GM12878 (cell line): ENCODE data around the gene SGTA. TPM values are rescaled to one million over a fixed set of nuclear protein-coding genes. Genes with fewer than 3 reads are reported as not detected.

Experiments
- ATAC-seq: fragments of 200-7000 bp; cut with Tn5 transposase; 3 replicates; pipeline ENCODE4 v1.9.1; 2020; ENCODE audit warnings: mild to moderate bottlenecking, moderate library complexity
- BruUV-seq: library from RNA; stranded (reverse); fragments of 400-500 nt; replicated peaks from 2 replicates; lab custom pipeline; 2021; lab: Mats Ljungman, UMichigan
- CTCF ChIA-PET: fragments of 300-600 bp; sonication (Branson Sonifier 250); formaldehyde crosslinking; extraction: SDS; loops from one replicate; lab custom pipeline; 2021; ENCODE audit warnings: inconsistent platforms; lab: Yijun Ruan, JAX
- POLR2A ChIA-PET: fragments of 350-600 bp; formaldehyde crosslinking; extraction: SDS; loops from one replicate; lab custom pipeline; 2021; ENCODE audit warnings: inconsistent platforms; lab: Charles Lee
- RAD21 ChIA-PET: fragments of 300-600 bp; sonication (Branson Sonifier 250); formaldehyde crosslinking; loops from one replicate; lab custom pipeline; 2023; ENCODE audit warnings: antibody characterized with exemption; ENCODE audit not compliant: unreplicated experiment; lab: Charles Lee
- SMC1A ChIA-PET: fragments of 300-600 bp; sonication (Branson Sonifier 250); formaldehyde crosslinking; loops from one replicate; lab custom pipeline; 2023; ENCODE audit not compliant: unreplicated experiment, uncharacterized antibody; lab: Charles Lee
- DNase-seq: peaks from one replicate; pipeline ENCODE4 v3.0.0-alpha.2; 2011; ENCODE audit warnings: low read depth, low spot score
- FAIRE-seq: peaks from 3 replicates; lab custom pipeline; 2011; peaks lifted over from hg19 to GRCh38; lab: Jason Lieb, UNC
- H2AFZ ChIP-seq: 2 replicates; pipeline ENCODE4 v1.6.0; 2011; ENCODE audit warnings: low read depth, low read length, control low read depth; ENCODE audit not compliant: control insufficient read depth
- H3K27ac ChIP-seq: 2 replicates; pipeline ENCODE4 v1.5.1; 2011; ENCODE audit warnings: control low read depth; ENCODE audit not compliant: control insufficient read depth, insufficient read depth
- H3K27me3 ChIP-seq, 2 experiments: replicated peaks in 1 of 2; 2 replicates each; pipeline versions ENCODE4 v1.6.0 to v1.6.1; 2011; ENCODE audit warnings: low read length in 1 of 2; ENCODE audit not compliant: control insufficient read depth in 2 of 2, insufficient read depth in 2 of 2
- H3K36me3 ChIP-seq, 2 experiments: 2 replicates each; pipeline ENCODE4 v1.5.1; 2011; ENCODE audit warnings: low read length in 1 of 2; ENCODE audit not compliant: control insufficient read depth in 2 of 2, insufficient read depth in 2 of 2
- H3K4me1 ChIP-seq: 2 replicates; pipeline ENCODE4 v1.6.1; 2011; ENCODE audit warnings: mild to moderate bottlenecking, low read length, moderate library complexity, mixed read lengths; ENCODE audit not compliant: control insufficient read depth, insufficient read depth
- H3K4me2 ChIP-seq: 2 replicates; pipeline ENCODE4 v1.6.0; 2011; ENCODE audit warnings: control low read depth; ENCODE audit not compliant: control insufficient read depth, insufficient read depth
- H3K4me3 ChIP-seq: fragments of 200-600 bp; sonication (generic); 2 replicates; pipeline ENCODE4 v1.5.1; 2016
- H3K79me2 ChIP-seq: 2 replicates; pipeline ENCODE4 v1.6.0; 2011; ENCODE audit warnings: low read length; ENCODE audit not compliant: control insufficient read depth, insufficient read depth
- H3K9ac ChIP-seq: 2 replicates; pipeline ENCODE4 v1.8.0; 2011; ENCODE audit warnings: low read length, control low read depth, mixed read lengths; ENCODE audit not compliant: control insufficient read depth, insufficient read depth
- H3K9me3 ChIP-seq: replicated peaks from 3 replicates; pipeline ENCODE4 v1.5.1; 2011; ENCODE audit warnings: mild to moderate bottlenecking, low read length; ENCODE audit not compliant: control insufficient read depth, insufficient read depth
- H4K20me1 ChIP-seq: 2 replicates; pipeline ENCODE4 v1.6.0; 2011; ENCODE audit not compliant: control insufficient read depth, insufficient read depth
- BCLAF1 ChIP-seq: fragments of 450-650 bp; IDR thresholded peaks from 2 replicates; pipeline ENCODE4 v1.6.1; 2017; ENCODE audit warnings: antibody characterized with exemption, mild to moderate bottlenecking, moderate library complexity
- CREB1 ChIP-seq: IDR thresholded peaks from 2 replicates; pipeline ENCODE4 v1.6.1; 2012; ENCODE audit warnings: low read depth, mild to moderate bottlenecking, inconsistent platforms
- IRF5 ChIP-seq: fragments of 450-650 bp; IDR thresholded peaks from 2 replicates; pipeline ENCODE4 v1.6.1; 2017; ENCODE audit warnings: borderline replicate concordance
- NFIC ChIP-seq: IDR thresholded peaks from 2 replicates; pipeline ENCODE4 v1.6.1; 2012; ENCODE audit warnings: low read depth, mild to moderate bottlenecking, inconsistent platforms, low read length, moderate library complexity
- NFXL1 ChIP-seq: fragments of 450-650 bp; IDR thresholded peaks from 2 replicates; pipeline ENCODE4 v1.6.1; 2017; ENCODE audit warnings: antibody characterized with exemption, mild to moderate bottlenecking, borderline replicate concordance
- SMAD1 ChIP-seq: fragments of 450-650 bp; IDR thresholded peaks from 2 replicates; pipeline ENCODE4 v1.6.1; 2018; ENCODE audit warnings: mild to moderate bottlenecking, low read depth; ENCODE audit not compliant: partially characterized antibody
- SREBF1 ChIP-seq: IDR thresholded peaks from 2 replicates; pipeline ENCODE4 v1.6.1; 2012; ENCODE audit warnings: mild to moderate bottlenecking, low read length
- SUZ12 ChIP-seq: fragments of 200-600 bp; sonication (generic); IDR thresholded peaks from one replicate; pipeline ENCODE4 v1.6.1; 2018; ENCODE audit warnings: antibody characterized with exemption, mild to moderate bottlenecking; ENCODE audit not compliant: unreplicated experiment
- TBL1XR1 ChIP-seq: IDR thresholded peaks from 2 replicates; pipeline ENCODE4 v1.6.1; 2012; ENCODE audit warnings: low read depth, low read length, improper control_type of control experiment
- ZNF217 ChIP-seq: fragments of 450-650 bp; IDR thresholded peaks from 2 replicates; pipeline ENCODE4 v1.6.1; 2017; ENCODE audit warnings: antibody characterized with exemption, mild to moderate bottlenecking
- ZNF592 ChIP-seq: fragments of 450-650 bp; IDR thresholded peaks from 2 replicates; pipeline ENCODE4 v1.6.1; 2017; ENCODE audit warnings: mild to moderate bottlenecking, moderate library complexity
- ZSCAN29 ChIP-seq: fragments of 450-650 bp; IDR thresholded peaks from 2 replicates; pipeline ENCODE4 v1.6.1; 2017; ENCODE audit warnings: mild to moderate bottlenecking, moderate library complexity
- WGBS: methylation state at CpG from one replicate; pipeline ENCODE4 v1.1.6; 2016; ENCODE audit warnings: low lambda C conversion rate; ENCODE audit not compliant: insufficient replicate concordance, insufficient coverage; ENCODE audit errors: missing lambda C conversion rate; 5-methylcytosine and 5-hydroxymethylcytosine counted together
- in situ Hi-C: fragments of 300-500 bp; cut with MboI; formaldehyde crosslinking; loops from 9 replicates; pipeline ENCODE4 v1.14.3; 2018; ENCODE audit warnings: mixed read lengths
- intact Hi-C: fragments of 100-400 bp; cut with micrococcal nuclease; formaldehyde crosslinking; loops from one replicate; pipeline ENCODE4 v1.14.2; 2022; ENCODE audit not compliant: unreplicated experiment
- polyA plus RNA-seq, 11 experiments: library from polyadenylated mRNA; depleted of rRNA in 4 of 11; unstranded in 6 of 11; stranded (reverse) in 5 of 11; fragments of >200 nt; fragmentation: Nextera tagmentation in 4 of 11; fragmentation: Illumina TruSeq in 1 of 11; extraction: Ambion mirVana in 4 of 11; extraction: Trizol in 1 of 11; gene quantifications; 1 replicate in 1 of 11; 2 replicates in 10 of 11; pipeline versions ENCODE4 v1.2.1 to v1.2.3, GENCODE V29; 2011 to 2016; ENCODE audit warnings: inconsistent platforms in 2 of 11, missing spikeins in 2 of 11, low read depth in 1 of 11
- total RNA-seq, 4 experiments: library from RNA; depleted of rRNA in 3 of 4; stranded (reverse); fragments of >200 nt in 3 of 4; fragmentation: Illumina TruSeq in 1 of 4; extraction: Trizol in 1 of 4; gene quantifications; 2 replicates each; pipeline versions ENCODE4 v1.2.1 to v1.2.3, GENCODE V29; 2013 to 2021

The SGTA gene
- total and polyA plus RNA-seq, 10 of the 15 experiments (the other 5 are each of a cell fraction or from before 2014, with no cell fraction given) = 2.0 to 102 (median 48.2) TPM

GRCh38 chr19:2804156-2805004 lies 21.3 kb upstream of the SGTA start (continued):
- no peak for TF ChIP-seq CREB1

GRCh38 chr19:2803486-2804155 lies 20.5 kb upstream of the SGTA start:
- Histone ChIP-seq H3K9me3 (no peaks in the 10 kb centered on the region; the same call in 2 of the 3 replicates), H3K36me3 (peaks cover 20 to 59% of the 10 kb centered on the region in 2 experiments), H3K4me2 (no peak overlapping the region), H2AFZ (no peak overlapping the region), H3K4me3 (no peak overlapping the region), H4K20me1 (no peaks in the 10 kb centered on the region), H3K9ac (no peak overlapping the region), H3K4me1 (no peaks in the 10 kb centered on the region), H3K27me3 (no peaks in the 10 kb centered on the region), H3K27ac (no peak overlapping the region; the same call in 1 of the 2 replicates), H3K79me2 (no peaks in the 10 kb centered on the region)
- intact Hi-C loops (no loop called here), in situ Hi-C loops (no loop called here)
- DNase-seq (no peak), FAIRE-seq (no peak), ATAC-seq (no peak)
- CTCF ChIA-PET = interaction anchor here (0.9 kb wide), 1 partner anchor 16 kb away, joined by 3 read pairs; the partner anchor contains the start of gene ZNF554
- 92% methylated on average over 28 of the region's 29 CpGs for whole genome bisulfite sequencing
- POLR2A ChIA-PET = interaction anchor here (0.9 kb wide), 1 partner anchor 20 kb away, joined by 3 read pairs; the partner anchor contains the start of gene SGTA
- SMC1A ChIA-PET = interaction anchor here (0.6 to 1.9 kb wide), 2 partner anchors 10 to 155 kb away, joined by 3 to 4 read pairs; no protein-coding TSS in a partner anchor
- RAD21 ChIA-PET = no interaction called here
- BruUV-seq = no TSS peak
- TF ChIP-seq NFIC (no peak), SREBF1 (no peak), TBL1XR1 (no peak), BCLAF1 (no peak), ZNF592 (no peak), ZSCAN29 (no peak), SMAD1 (no peak), IRF5 (no peak), ZNF217 (no peak), NFXL1 (no peak), SUZ12 (no peak)
